Immature natural killer cell (primary cell): ENCODE results near the gene CD7. TPM values are rescaled to one million over a fixed set of nuclear protein-coding genes. Genes with fewer than 3 reads are reported as not detected.
A peak's percentile ranks its signal among the peaks of the same experiment; 100 is the strongest.

Source experiments
- DNase-seq, 3 donors: peaks; one replicate each; pipeline ENCODE4 v3.0.0; 2022; ENCODE audit warnings: mixed read lengths in 1 of 3
- H3K27ac Mint-ChIP-seq, 6 donors: one replicate each; pipeline ENCODE4 v1.8.0; 2020; ENCODE audit warnings: mixed read lengths in 6 of 6, mild to moderate bottlenecking in 5 of 6, inconsistent platforms in 4 of 6, moderate library complexity in 3 of 6
- H3K27me3 Mint-ChIP-seq, 3 donors: one replicate each; pipeline ENCODE4 v1.8.0; 2020 to 2021; ENCODE audit warnings: low read depth in 3 of 3, mild to moderate bottlenecking in 3 of 3, mixed read lengths in 3 of 3, moderate library complexity in 3 of 3, inconsistent platforms in 1 of 3
- H3K36me3 Mint-ChIP-seq, 3 donors: one replicate each; pipeline ENCODE4 v1.8.0; 2020; ENCODE audit warnings: mixed read lengths in 3 of 3, inconsistent platforms in 2 of 3, mild to moderate bottlenecking in 2 of 3
- H3K4me1 Mint-ChIP-seq, 2 donors: one replicate each; pipeline ENCODE4 v1.8.0; 2020; ENCODE audit warnings: inconsistent platforms in 2 of 2, mild to moderate bottlenecking in 2 of 2, mixed read lengths in 2 of 2, moderate library complexity in 1 of 2
- H3K4me3 Mint-ChIP-seq, 5 donors: one replicate each; pipeline ENCODE4 v1.8.0; 2020; ENCODE audit warnings: mild to moderate bottlenecking in 5 of 5, mixed read lengths in 5 of 5, inconsistent platforms in 3 of 5, moderate library complexity in 3 of 5
- H3K9me3 Mint-ChIP-seq, 6 donors: one replicate each; pipeline ENCODE4 v1.8.0; 2020; ENCODE audit warnings: mild to moderate bottlenecking in 6 of 6, mixed read lengths in 6 of 6, inconsistent platforms in 4 of 6, moderate library complexity in 3 of 6
- polyA plus RNA-seq, 3 donors: library from polyadenylated mRNA; unstranded; fragments of 300-500 nt; fragmentation: Illumina TruSeq; gene quantifications; one replicate each; pipeline ENCODE4 v1.2.3, GENCODE V29; 2021

Gene CD7
- polyA plus RNA-seq, 3 donors from 2014 or later, result 278 to 589 (median 370) TPM

DNA sequence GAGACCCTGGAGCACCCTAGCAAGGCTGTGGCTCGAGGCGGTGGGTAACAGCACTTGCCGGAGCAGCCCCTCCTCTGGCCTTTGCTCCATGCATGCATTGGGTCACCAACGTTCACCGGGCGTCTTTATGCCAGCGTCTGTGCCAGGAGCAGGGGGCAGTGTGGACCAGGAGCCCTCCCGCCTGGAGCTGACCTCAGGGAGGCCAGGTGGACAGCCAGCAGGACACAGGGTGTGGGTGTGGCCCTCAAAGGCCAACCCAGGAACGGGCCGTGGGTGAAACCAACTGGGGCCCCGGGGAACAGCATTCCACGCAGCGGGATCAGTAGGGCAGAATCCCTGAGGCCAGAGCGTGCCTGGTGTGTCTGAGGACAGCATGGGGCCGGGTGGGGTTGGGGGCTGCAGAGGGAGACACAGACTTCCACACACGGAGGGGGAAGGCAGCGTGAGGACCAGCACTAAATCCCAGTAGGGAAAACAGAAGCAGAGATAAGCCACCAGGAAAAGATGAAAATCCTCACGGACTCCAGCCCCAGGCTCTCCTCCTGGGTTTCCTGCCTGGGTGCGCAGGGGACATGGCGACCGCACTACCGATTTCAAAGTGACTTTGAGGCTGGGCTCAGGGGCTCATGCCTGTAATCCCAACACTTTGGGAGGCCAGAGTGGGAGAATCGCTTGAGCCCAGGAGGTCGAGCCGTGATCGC, 2.9 kb upstream of the CD7 start:
- Mint-ChIP-seq H3K4me1 (peaks cover 12 to 21% of the 10 kb centered on the region in 2 donors), H3K4me3 (no peak overlapping the region), H3K9me3 (no peaks in the 10 kb centered on the region), H3K27me3 (peaks cover 5 to 23% (median 10%) of the 10 kb centered on the region in 3 donors), H3K36me3 (peaks cover 0 to under 1% (median 0%) of the 10 kb centered on the region in 3 donors), H3K27ac (peak overlapping the region in 2 of 6 donors; percentile 10 to 40)
- DNase-seq, result no peak

DNA sequence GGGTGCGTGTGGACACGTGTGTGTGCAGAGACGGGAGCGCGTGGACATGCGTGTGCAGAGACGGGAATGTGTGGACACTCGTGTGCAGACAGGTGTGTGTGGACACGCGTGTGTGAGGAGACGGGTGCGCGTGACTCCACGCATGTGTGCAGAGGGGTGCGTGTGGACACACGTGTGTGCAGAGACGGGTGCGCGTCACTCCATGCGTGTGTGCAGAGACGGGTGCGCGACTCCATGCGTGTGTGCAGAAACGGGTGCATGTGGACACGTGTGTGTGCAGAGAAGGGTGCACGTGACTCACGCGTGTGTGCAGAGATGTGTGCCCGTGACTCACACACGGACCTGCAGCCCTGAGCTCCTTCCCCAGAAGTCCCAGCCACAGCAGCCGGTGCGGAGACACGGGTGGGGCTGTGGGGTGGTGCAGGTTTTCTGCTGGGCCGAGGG, 2.2 kb upstream of the CD7 start:
- Mint-ChIP-seq H3K4me1 (peaks cover 15 to 24% of the 10 kb centered on the region in 2 donors), H3K9me3 (no peaks in the 10 kb centered on the region), H3K27ac (peak overlapping the region in 1 of 6 donors; percentile 10), H3K36me3 (peaks cover 0 to 3% (median 0%) of the 10 kb centered on the region in 3 donors), H3K4me3 (no peak overlapping the region), H3K27me3 (peaks cover 5 to 21% (median 8%) of the 10 kb centered on the region in 3 donors)
- no peak for DNase-seq

DNA sequence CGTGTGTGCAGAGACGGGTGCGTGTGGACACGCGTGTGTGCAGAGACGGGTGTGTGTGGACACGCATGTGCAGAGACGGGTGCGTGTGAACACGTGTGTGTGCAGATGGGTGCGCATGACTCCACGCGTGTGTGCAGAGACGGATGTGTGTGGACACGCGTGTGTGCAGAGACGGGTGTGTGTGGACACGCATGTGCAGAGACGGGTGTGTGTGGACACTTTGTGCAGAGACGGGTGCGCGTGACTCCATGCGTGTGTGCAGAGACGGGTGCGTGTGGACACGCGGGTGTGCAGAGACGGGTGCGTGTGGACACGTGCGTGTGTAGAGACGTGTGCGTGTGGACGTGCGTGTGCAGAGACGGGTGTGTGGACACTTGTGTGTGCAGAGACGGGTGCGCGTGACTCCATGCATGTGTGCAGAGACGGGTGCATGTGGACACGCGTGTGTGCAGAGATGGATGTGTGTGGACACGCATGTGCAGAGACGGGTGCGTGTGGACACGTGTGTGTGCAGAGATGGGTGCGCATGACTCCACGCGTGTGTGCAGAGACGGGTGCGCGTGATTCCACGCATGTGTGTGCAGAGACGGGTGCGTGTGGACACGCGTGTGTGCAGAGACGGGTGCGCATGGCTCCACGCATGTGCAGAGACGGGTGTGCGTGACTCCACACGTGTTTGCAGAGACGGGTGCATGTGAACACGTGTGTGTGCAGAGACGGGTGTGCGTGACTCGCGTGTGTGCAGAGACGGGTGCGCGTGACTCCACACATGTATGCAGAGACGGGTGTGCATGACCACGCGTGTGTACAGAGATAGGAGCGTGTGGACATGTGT, 1.6 kb upstream of the CD7 start:
- Mint-ChIP-seq H3K27ac (no peak overlapping the region), H3K4me3 (no peak overlapping the region), H3K9me3 (no peaks in the 10 kb centered on the region), H3K27me3 (peaks cover 5 to 23% (median 8%) of the 10 kb centered on the region in 3 donors), H3K4me1 (peaks cover 15 to 24% of the 10 kb centered on the region in 2 donors), H3K36me3 (peaks cover 0 to 4% (median 0%) of the 10 kb centered on the region in 3 donors)
- DNase-seq, result no peak

DNA sequence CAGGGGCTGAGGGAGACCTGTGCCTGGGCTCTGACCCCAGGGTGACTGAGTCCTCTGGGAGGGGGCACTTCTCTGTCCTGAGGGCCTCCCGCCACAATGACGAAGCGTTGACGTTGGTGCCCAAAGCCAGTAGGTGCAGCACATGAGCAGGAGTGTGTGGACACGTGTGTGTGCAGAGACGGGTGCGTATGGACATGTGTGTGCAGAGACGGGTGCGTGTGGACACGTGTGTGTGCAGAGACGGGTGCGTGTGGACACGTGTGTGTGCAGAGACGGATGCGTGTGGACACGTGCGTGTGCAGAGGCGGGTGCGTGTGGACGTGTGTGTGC, 726 bp upstream of the CD7 start:
- Mint-ChIP-seq H3K27ac (no peak overlapping the region), H3K27me3 (peaks cover 5 to 26% (median 8%) of the 10 kb centered on the region in 3 donors), H3K9me3 (no peaks in the 10 kb centered on the region), H3K4me1 (peaks cover 20 to 27% of the 10 kb centered on the region in 2 donors), H3K36me3 (peaks cover 0 to 11% (median 3%) of the 10 kb centered on the region in 3 donors), H3K4me3 (no peak overlapping the region)
- DNase-seq, result no peak

DNA sequence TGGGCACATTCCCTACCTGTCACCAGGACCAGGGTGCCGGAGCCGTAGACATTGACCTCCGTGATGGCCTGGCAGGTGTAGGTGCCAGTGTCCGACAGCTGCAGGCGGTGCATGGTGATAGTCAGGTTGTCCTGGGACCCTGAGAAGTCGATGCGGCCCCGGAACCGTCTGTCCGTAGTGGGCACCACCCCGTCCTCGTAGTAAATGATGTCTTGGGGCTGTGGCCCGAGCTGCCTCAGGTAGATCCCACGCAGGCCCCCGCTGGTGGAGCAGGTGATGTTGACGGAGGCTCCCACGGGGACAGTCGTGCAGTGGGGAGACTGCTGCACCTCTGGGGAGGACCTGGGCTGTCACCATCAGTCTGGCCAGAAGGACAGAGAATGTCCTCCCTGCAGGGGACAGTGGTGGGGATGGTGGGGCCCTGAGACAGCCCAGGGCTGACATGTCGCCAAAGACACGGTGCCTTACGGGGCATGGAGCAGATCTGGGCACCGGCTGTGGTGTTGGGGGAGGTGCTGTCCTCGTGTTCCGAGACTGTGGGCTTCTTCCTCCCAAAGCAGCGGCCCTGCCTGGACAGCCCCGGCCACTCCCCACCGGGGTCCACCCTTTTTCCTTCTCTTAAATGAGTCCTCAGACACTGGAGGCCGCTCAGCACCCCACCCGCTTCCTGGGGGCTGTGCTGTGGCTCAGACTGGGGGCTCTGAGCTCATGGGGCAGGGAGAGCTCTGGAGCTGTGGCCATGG, 586 bp downstream of the CD7 start:
- peak overlapping the region in 3 of 5 donors; percentile 92 to 96 (median 92) for H3K4me3 Mint-ChIP-seq

DNA sequence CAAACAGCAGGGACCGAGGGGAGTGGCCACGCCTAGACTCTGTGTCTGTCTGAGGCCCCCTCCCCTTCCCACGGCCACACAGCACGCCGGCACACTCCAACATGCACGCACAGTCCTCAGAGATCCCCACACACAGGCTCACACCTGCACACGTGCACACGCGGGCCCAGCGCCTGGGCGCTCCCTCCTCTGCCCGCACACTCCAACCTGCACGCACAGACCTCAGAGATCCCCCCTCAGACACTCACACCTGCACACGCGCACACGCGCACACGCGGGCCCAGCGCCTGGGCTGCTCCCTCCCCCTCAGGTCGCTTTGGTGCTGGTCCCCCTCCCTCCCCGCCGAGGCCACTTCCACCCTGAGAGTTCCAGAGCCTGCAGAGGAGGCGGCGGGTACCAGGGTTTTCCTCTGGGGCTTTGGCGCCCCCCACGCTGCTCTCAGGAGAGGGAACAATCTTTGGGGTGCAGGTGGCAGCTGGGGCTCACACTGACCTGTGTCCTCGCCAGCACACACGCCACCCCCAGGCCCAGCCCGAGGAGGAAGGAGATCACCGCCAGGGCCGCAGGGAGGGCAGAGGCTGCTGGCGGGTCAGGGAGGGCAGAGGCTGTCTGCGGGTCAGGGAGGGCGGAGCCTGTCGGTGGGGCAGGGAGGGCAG, 1.6 kb downstream of the CD7 start:
- Mint-ChIP-seq H3K27ac (peak overlapping the region in 1 of 6 donors; percentile 93), H3K36me3 (peaks cover 0 to 11% (median 3%) of the 10 kb centered on the region in 3 donors), H3K9me3 (no peaks in the 10 kb centered on the region), H3K4me1 (peaks cover 15 to 24% of the 10 kb centered on the region in 2 donors), H3K4me3 (peak overlapping the region in 3 of 5 donors; percentile 92 to 96 (median 92)), H3K27me3 (peaks cover 6 to 23% (median 8%) of the 10 kb centered on the region in 3 donors)
- peak; percentile 56 to 69 (median 64) for DNase-seq

More for the DNA sequence above, 586 bp downstream of the CD7 start:
- H3K4me1 Mint-ChIP-seq, result peaks cover 20 to 27% of the 10 kb centered on the region in 2 donors
- H3K27ac Mint-ChIP-seq, result peak overlapping the region in 1 of 6 donors; percentile 93
- H3K36me3 Mint-ChIP-seq, result peaks cover 0 to 11% (median 3%) of the 10 kb centered on the region in 3 donors
- no peak for DNase-seq
- no peaks in the 10 kb centered on the region for H3K9me3 Mint-ChIP-seq
- H3K27me3 Mint-ChIP-seq, result peaks cover 5 to 26% (median 8%) of the 10 kb centered on the region in 3 donors

DNA sequence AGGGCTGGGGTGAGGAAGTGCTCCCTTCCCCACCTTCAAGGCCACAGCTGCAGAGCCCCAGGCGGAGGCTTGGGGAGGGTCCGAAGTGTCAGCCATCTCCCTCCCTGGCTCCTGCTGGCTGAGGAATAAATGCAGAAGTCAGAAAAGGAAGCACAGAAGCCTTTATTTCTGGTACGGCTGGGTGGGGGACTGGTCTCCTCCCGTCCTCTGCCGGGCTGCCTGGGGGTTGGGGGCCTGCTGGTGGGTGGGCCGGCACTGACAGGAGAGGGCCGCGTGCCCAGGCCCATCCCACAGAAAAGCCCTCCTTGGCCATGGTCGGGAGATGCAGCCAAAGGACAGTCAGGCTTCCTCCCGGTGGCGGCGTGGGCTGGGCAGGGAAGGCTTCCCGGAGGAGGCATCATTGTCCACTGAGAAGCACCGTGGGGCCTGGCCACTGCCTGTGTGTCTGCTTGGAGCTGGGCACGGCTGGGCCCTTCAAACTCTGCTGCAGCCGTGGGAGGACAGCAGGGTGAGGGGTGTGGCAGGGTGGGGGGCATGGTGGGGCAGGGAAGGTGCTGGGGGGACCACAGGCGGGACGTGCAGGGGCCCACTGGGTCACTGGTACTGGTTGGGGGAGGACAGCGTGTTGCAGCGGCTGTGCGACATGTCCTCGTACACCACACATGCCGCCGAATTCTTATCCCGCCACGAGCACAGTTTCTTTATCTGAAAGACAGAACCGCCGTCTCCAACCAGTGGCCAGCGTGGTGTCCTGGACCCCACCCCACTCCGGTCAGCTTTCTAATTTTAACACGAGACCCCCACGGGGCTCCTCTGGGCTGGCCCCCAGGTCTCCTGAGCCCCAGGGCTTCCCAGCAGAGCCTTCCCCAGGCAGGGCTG, 2.4 kb downstream of the CD7 start:
- DNase-seq, result no peak
- peaks cover 6 to 23% (median 8%) of the 10 kb centered on the region in 3 donors for H3K27me3 Mint-ChIP-seq
- no peaks in the 10 kb centered on the region for H3K9me3 Mint-ChIP-seq
- H3K4me1 Mint-ChIP-seq, result peaks cover 14 to 25% of the 10 kb centered on the region in 2 donors
- H3K27ac Mint-ChIP-seq, result peak overlapping the region in 3 of 6 donors; percentile 17 to 93 (median 66)
- H3K36me3 Mint-ChIP-seq, result peaks cover 0 to 11% (median 3%) of the 10 kb centered on the region in 3 donors
- H3K4me3 Mint-ChIP-seq, result peak overlapping the region in 3 of 5 donors; percentile 92 to 96 (median 92)

DNA sequence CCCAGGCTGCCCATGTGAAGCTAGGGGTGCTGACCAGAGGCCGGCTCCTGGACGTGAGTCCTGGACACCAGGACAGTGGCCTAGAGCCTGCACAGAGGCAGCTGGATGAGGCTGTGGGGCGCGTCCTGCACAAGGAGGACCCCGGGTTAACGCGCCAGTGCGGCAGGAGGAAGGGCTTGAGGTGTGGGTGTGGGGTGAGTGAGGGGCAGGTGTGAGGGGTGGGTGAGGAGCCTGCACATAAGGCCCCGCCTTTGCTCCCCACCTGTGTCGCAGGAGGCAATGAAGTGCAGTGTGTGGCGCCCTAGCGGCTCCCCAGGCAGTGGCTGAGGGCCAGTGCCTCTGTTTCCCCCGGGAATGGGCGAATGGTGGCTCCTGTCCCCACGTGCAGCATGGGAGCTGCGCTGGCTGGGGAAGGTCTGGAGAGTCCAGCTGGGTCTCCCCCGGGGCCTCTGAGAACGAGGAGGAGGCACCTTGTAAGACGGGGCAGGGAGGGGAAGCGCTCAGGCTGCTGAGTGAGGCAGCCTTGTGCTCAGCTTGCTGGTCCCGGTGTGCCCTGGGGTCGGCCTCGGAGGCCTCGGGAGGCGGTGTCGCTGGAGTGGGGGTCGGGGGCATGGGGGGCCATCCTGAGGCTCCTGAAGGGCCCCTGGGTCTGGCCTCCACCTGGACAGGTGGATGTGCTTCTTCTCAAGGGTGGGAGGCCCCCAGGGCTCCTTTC, 3.2 kb downstream of the CD7 start:
- DNase-seq, result no peak
- peaks cover 14 to 25% of the 10 kb centered on the region in 2 donors for H3K4me1 Mint-ChIP-seq
- peak overlapping the region; percentile 18 to 70 (median 42) for H3K4me3 Mint-ChIP-seq
- no peaks in the 10 kb centered on the region for H3K9me3 Mint-ChIP-seq
- peaks cover 6 to 23% (median 8%) of the 10 kb centered on the region in 3 donors for H3K27me3 Mint-ChIP-seq
- H3K27ac Mint-ChIP-seq, result peak overlapping the region; percentile 34 to 67 (median 57)
- H3K36me3 Mint-ChIP-seq, result peaks cover 0 to 11% (median 3%) of the 10 kb centered on the region in 3 donors

DNA sequence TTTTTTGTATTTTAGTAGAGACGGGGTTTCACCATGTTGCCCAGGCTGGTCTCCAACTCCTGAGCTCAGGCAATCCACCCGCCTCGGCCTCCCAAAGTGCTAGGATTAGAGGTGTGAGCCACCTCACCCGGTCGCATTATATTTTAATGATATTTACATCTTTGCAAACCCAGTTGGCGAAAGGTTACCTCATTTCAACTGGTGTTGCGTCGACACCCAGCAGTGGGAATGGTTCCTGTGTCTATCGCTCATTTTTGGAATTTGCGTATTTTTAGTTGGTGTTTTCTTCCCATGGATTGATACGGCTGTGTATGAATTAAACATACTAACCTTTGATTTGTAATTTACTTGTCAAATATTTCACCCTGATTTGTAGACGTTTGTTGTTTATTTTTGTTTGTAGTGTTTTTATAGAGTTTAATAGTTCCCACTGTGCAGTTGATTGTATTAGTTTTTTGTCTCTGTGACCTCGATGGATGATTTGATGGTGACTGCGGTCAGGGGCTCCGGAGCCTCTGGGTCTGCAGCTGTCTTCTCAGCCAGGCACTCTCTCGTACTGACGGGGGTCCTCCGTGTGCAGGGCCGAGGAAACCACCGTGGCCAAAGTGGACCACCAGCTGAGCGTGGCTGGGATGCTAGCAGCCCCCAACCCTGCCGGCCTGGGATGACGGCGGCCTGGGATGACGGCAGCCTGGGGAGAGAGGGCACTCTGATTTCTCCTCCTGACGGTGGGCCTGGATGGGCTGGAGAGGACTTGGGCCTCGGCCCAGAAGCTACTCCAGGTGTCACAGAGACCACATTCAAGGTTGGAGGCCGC, 4.0 kb downstream of the CD7 start:
- peaks cover 0 to 11% (median 3%) of the 10 kb centered on the region in 3 donors for H3K36me3 Mint-ChIP-seq
- H3K27ac Mint-ChIP-seq, result peak overlapping the region in 5 of 6 donors; percentile 59 to 86 (median 83)
- H3K4me3 Mint-ChIP-seq, result peak overlapping the region in 4 of 5 donors; percentile 12 to 53 (median 39)
- no peak for DNase-seq
- no peaks in the 10 kb centered on the region for H3K9me3 Mint-ChIP-seq
- H3K27me3 Mint-ChIP-seq, result peaks cover 6 to 23% (median 8%) of the 10 kb centered on the region in 3 donors
- peaks cover 20 to 28% of the 10 kb centered on the region in 2 donors for H3K4me1 Mint-ChIP-seq

DNA sequence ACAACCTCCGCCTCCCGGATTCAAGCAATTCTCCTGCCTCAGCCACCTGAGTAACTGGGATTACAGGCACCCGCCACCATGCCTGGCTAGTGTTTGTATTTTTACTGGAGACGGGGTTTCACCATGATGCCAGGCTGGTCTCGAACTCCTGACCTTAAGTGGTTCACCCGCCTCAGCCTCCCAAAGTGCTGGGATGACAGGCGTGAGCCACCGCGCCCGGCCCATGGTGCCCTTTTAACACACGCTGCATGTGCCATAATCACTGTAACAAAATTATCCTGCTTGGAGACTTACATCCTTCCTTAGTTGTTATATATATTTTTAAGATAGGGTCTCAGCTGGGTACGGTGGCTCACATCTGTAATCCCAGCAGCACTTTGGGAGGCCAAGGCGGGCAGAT, 5.4 kb downstream of the CD7 start:
- Mint-ChIP-seq H3K27ac (no peak overlapping the region), H3K36me3 (peaks cover 0 to 11% (median 3%) of the 10 kb centered on the region in 3 donors), H3K4me3 (no peak overlapping the region), H3K9me3 (no peaks in the 10 kb centered on the region), H3K4me1 (peaks cover 30 to 34% of the 10 kb centered on the region in 2 donors), H3K27me3 (peaks cover 8 to 20% (median 11%) of the 10 kb centered on the region in 3 donors)
- DNase-seq, result no peak

DNA sequence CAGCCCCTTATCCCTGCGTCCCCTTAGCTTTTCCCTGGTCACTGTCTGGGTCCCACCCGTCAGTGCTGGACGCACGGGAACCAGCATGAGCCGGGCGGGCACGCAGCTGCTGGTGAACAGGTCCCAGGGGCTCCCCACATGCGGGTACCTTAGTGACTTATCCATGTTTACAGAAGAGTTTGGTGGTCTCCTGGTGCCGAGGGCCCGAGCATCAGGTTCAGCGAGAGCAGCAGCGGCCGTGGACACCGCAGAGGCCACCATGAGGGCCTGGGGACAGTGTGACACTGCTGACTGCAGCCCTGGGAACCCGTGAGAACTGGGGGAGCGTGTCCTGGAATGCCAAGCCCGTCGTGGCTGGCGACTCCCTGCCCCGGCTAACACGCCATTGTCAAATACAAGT, 6.5 kb downstream of the CD7 start:
- no peak for DNase-seq
- H3K36me3 Mint-ChIP-seq, result peaks cover 0 to 11% (median 3%) of the 10 kb centered on the region in 3 donors
- H3K4me3 Mint-ChIP-seq, result no peak overlapping the region
- H3K4me1 Mint-ChIP-seq, result peaks cover 35 to 41% of the 10 kb centered on the region in 2 donors
- H3K27me3 Mint-ChIP-seq, result peaks cover 11 to 17% (median 11%) of the 10 kb centered on the region in 3 donors
- no peaks in the 10 kb centered on the region for H3K9me3 Mint-ChIP-seq
- H3K27ac Mint-ChIP-seq, result peak overlapping the region in 1 of 6 donors; percentile 42
